Esophagus muscularis mucosa (tissue), 4 donors: ENCODE measurements around the gene RNF8.

Experiments used
- EP300 ChIP-seq: sonication (generic); formaldehyde crosslinking; IDR thresholded peaks from one replicate; pipeline ENCODE4 v1.6.1; 2017; ENCODE audit warnings: antibody characterized with exemption
- POLR2A ChIP-seq: fragments of 450-650 bp; IDR thresholded peaks from one replicate; pipeline ENCODE4 v1.6.1; 2017; ENCODE audit warnings: antibody characterized with exemption, moderate library complexity, mild to moderate bottlenecking, low read depth
- TF ChIP-seq, protein P1 (sequence below), 3 experiments: fragments of 200-600 bp in 2 of 3; fragments of 450-650 bp in 1 of 3; sonication (generic) in 2 of 3; IDR thresholded peaks; one replicate each; pipeline ENCODE4 v1.5.1; 2017 to 2019; ENCODE audit warnings: antibody characterized with exemption in 3 of 3, mild to moderate bottlenecking in 2 of 3, moderate library complexity in 1 of 3

DNA sequence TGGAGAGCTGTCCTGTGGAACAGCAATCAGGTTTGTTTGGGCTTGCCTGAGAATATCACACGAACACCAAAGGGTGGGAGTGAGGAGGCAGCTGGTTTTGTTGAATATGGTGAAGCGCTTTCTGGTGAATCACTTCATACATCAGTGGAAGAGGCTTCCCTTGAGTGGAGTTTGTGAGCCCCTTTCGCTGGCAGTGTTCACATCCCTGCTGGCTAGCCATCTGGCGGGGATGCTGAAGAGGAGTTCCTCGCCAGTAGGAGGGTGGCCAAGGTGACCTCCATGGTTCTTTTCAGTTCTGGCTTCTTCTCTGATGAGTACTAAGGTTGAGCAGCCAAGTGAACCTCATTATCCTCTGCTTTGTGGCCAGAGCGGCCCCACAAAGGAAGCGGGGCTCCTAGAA, 37.7 kb upstream of the RNF8 start:
- TF ChIP-seq, protein P1, sequence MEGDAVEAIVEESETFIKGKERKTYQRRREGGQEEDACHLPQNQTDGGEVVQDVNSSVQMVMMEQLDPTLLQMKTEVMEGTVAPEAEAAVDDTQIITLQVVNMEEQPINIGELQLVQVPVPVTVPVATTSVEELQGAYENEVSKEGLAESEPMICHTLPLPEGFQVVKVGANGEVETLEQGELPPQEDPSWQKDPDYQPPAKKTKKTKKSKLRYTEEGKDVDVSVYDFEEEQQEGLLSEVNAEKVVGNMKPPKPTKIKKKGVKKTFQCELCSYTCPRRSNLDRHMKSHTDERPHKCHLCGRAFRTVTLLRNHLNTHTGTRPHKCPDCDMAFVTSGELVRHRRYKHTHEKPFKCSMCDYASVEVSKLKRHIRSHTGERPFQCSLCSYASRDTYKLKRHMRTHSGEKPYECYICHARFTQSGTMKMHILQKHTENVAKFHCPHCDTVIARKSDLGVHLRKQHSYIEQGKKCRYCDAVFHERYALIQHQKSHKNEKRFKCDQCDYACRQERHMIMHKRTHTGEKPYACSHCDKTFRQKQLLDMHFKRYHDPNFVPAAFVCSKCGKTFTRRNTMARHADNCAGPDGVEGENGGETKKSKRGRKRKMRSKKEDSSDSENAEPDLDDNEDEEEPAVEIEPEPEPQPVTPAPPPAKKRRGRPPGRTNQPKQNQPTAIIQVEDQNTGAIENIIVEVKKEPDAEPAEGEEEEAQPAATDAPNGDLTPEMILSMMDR (IDR thresholded peaks at IDR 0.05): no peak
- TF ChIP-seq POLR2A: no peak
- TF ChIP-seq EP300: no peak
